Hepatocyte (in vitro differentiated cells): ENCODE results near the gene PTPRN2.

Experiments
- CTCF ChIP-seq: fragments of 200-600 bp; sonication (generic); IDR thresholded peaks from 2 replicates; pipeline ENCODE4 v1.5.1; 2016; ENCODE audit warnings: antibody characterized with exemption, mild to moderate bottlenecking; ENCODE audit not compliant: poor library complexity
- EZH2phosphoT487 ChIP-seq: fragments of 200-600 bp; sonication (generic); IDR thresholded peaks from one replicate; pipeline ENCODE4 v1.6.1; 2018; ENCODE audit warnings: antibody characterized with exemption, mild to moderate bottlenecking, low read depth, moderate library complexity; ENCODE audit not compliant: unreplicated experiment, severe bottlenecking

- TF ChIP-seq EZH2phosphoT487: no peak
- no peak for TF ChIP-seq CTCF
Observed at GRCh38 chr7:158534598-158534997, 53.0 kb downstream of the PTPRN2 start.
